GM23248 (cell line): ENCODE measurements around the gene EPX. TPM values are rescaled to one million over a fixed set of nuclear protein-coding genes. Genes with fewer than 3 reads are reported as not detected.
A peak's percentile ranks its signal among the peaks of the same experiment; 100 is the strongest.

Experiments
- DNase-seq: peaks from one replicate; pipeline ENCODE4 v3.0.0-alpha.2; 2015
- H2AFZ ChIP-seq: fragments of 200-600 bp; sonication (generic); 2 replicates; pipeline ENCODE4 v1.6.1; 2016; ENCODE audit warnings: antibody characterized with exemption
- H3F3A ChIP-seq: fragments of 200-600 bp; sonication (generic); 2 replicates; pipeline ENCODE4 v1.6.1; 2016; ENCODE audit warnings: mild to moderate bottlenecking, antibody characterized with exemption, mixed run types; ENCODE audit not compliant: insufficient read depth
- H3K27ac ChIP-seq: fragments of 200-600 bp; sonication (generic); 2 replicates; pipeline ENCODE4 v1.5.1; 2016; ENCODE audit warnings: mild to moderate bottlenecking
- H3K27me3 ChIP-seq: fragments of 200-600 bp; sonication (generic); replicated peaks from 2 replicates; pipeline ENCODE4 v1.6.1; 2016; ENCODE audit warnings: mild to moderate bottlenecking; ENCODE audit not compliant: insufficient read depth
- H3K36me3 ChIP-seq: fragments of 200-600 bp; sonication (generic); 2 replicates; pipeline ENCODE4 v1.6.1; 2016; ENCODE audit warnings: low read depth, mild to moderate bottlenecking
- H3K4me1 ChIP-seq: fragments of 200-600 bp; sonication (generic); 2 replicates; pipeline ENCODE4 v1.6.1; 2016; ENCODE audit warnings: mild to moderate bottlenecking; ENCODE audit not compliant: insufficient read depth
- H3K4me2 ChIP-seq: fragments of 200-600 bp; sonication (generic); one replicate; pipeline ENCODE4 v1.6.1; 2016; ENCODE audit warnings: mild to moderate bottlenecking; ENCODE audit not compliant: unreplicated experiment
- H3K4me3 ChIP-seq: fragments of 200-600 bp; sonication (generic); 2 replicates; pipeline ENCODE4 v1.5.1; 2016; ENCODE audit warnings: mild to moderate bottlenecking
- H3K79me2 ChIP-seq: fragments of 200-600 bp; sonication (generic); 2 replicates; pipeline ENCODE4 v1.6.1; 2016; ENCODE audit warnings: mild to moderate bottlenecking; ENCODE audit not compliant: insufficient read depth
- H3K9ac ChIP-seq: fragments of 200-600 bp; sonication (generic); 2 replicates; pipeline ENCODE4 v1.6.1; 2016; ENCODE audit warnings: mild to moderate bottlenecking
- H3K9me2 ChIP-seq: fragments of 200-600 bp; sonication (generic); 2 replicates; pipeline ENCODE4 v1.6.1; 2016; ENCODE audit warnings: mixed run types, mild to moderate bottlenecking, moderate library complexity; ENCODE audit not compliant: insufficient read depth
- H3K9me3 ChIP-seq: fragments of 200-600 bp; sonication (generic); one replicate; pipeline ENCODE4 v1.6.1; 2017; ENCODE audit warnings: low read depth
- H4K20me1 ChIP-seq: fragments of 200-600 bp; sonication (generic); 2 replicates; pipeline ENCODE4 v1.6.0; 2016; ENCODE audit not compliant: insufficient read depth
- EZH2 ChIP-seq: fragments of 200-600 bp; sonication (generic); IDR thresholded peaks from 2 replicates; pipeline ENCODE4 v1.6.1; 2018; ENCODE audit warnings: antibody characterized with exemption, mild to moderate bottlenecking; ENCODE audit not compliant: insufficient read depth, poor library complexity, severe bottlenecking
- EZH2phosphoT487 ChIP-seq: fragments of 200-600 bp; sonication (generic); IDR thresholded peaks from 2 replicates; pipeline ENCODE4 v1.6.1; 2018; ENCODE audit warnings: antibody characterized with exemption, moderate library complexity, mild to moderate bottlenecking, low read depth; ENCODE audit not compliant: insufficient read depth
- whole genome bisulfite sequencing, 2 experiments: methylation state at CpG; one replicate each; pipeline ENCODE4 v1.1.6; 2015 to 2017; ENCODE audit warnings: low lambda C conversion rate in 2 of 2, low coverage in 1 of 2; ENCODE audit errors: missing lambda C conversion rate in 2 of 2; 5-methylcytosine and 5-hydroxymethylcytosine counted together
- in situ Hi-C: fragments of 300-500 bp; cut with MboI; formaldehyde crosslinking; loops from 2 replicates; pipeline ENCODE4 v1.15.0; 2020
- polyA plus RNA-seq: library from polyadenylated mRNA; unstranded; fragments of >200 nt; fragmentation: Nextera tagmentation; extraction: Ambion mirVana; gene quantifications from 2 replicates; pipeline ENCODE4 v1.2.1, GENCODE V29; 2016
- total RNA-seq: library from RNA; depleted of rRNA; stranded (reverse); fragments of >200 nt; shearing (Covaris generic); gene quantifications from 2 replicates; pipeline ENCODE4 v1.2.3, GENCODE V29; 2014

The EPX gene
- total and polyA plus RNA-seq, 2 experiments from 2014 or later: not detected

DNA sequence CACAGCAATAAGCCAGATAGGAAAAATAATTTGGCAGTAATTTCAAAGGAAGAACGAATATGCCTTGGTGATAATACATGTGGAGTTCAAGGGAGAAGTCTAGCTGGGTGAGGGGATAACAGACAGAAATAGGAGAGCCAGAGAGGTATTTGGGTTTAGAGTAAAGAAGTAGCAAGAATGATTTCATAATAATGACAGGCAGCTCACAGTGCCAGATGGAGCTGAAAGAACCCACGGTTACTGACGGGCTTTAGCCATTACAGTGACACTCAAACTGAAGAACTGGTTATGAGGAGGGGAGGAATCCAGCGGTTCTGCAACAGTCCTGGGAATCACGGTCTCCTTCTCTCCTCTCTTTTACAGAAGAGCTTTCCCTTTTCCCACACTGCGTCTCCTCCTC is 42.1 kb upstream of the EPX start:
- Histone ChIP-seq H3K27ac (no peak overlapping the region), H3K9me3 (peaks cover 4% of the 10 kb centered on the region), H3K4me2 (no peak overlapping the region), H4K20me1 (no peaks in the 10 kb centered on the region), H3K9me2 (no peaks in the 10 kb centered on the region), H3K9ac (no peak overlapping the region), H3K4me1 (no peaks in the 10 kb centered on the region), H3F3A (no peaks in the 10 kb centered on the region), H3K36me3 (no peaks in the 10 kb centered on the region), H2AFZ (no peak overlapping the region), H3K4me3 (no peak overlapping the region), H3K79me2 (no peaks in the 10 kb centered on the region), H3K27me3 (peaks cover 22% of the 10 kb centered on the region; the same call in 1 of the 2 replicates)
- no peak for TF ChIP-seq EZH2phosphoT487
- WGBS, 2 experiments: 11 to 14% methylated on average over 6 of the region's 6 CpGs
- no peak for DNase-seq
- in situ Hi-C loops: no loop called here

DNA sequence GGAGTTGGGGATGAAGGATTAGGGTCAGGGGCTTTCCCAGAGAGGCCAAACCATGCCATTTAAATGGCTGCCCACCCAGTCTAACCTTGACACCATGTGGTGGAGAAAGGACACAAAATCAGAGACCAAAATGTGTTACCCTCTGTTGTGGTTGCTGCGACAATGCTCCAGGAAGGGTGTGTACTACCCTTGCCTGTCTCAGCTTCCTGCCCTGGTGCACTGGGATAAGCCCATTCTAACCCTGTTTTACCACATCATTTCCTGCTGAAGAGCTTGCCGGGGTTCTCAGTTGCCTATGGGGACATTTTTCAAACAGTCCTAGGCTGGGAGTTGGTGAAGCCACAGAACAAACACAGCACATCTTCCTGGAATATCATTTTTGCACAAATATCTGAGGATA is 39.5 kb upstream of the EPX start:
- Histone ChIP-seq H3K4me1 (no peaks in the 10 kb centered on the region), H3K4me2 (no peak overlapping the region), H3K79me2 (no peaks in the 10 kb centered on the region), H2AFZ (no peak overlapping the region), H3K9me2 (no peaks in the 10 kb centered on the region), H3K27me3 (peaks cover 39% of the 10 kb centered on the region), H3K4me3 (no peak overlapping the region), H3K36me3 (no peaks in the 10 kb centered on the region), H3K27ac (no peak overlapping the region), H3K9ac (no peak overlapping the region), H3K9me3 (no peaks in the 10 kb centered on the region), H4K20me1 (no peaks in the 10 kb centered on the region), H3F3A (no peaks in the 10 kb centered on the region)
- TF ChIP-seq EZH2 (no peak), EZH2phosphoT487 (no peak)
- 42 to 47% methylated on average over 2 of the region's 2 CpGs for WGBS, 2 experiments
- DNase-seq: no peak
- in situ Hi-C loops: no loop called here

DNA sequence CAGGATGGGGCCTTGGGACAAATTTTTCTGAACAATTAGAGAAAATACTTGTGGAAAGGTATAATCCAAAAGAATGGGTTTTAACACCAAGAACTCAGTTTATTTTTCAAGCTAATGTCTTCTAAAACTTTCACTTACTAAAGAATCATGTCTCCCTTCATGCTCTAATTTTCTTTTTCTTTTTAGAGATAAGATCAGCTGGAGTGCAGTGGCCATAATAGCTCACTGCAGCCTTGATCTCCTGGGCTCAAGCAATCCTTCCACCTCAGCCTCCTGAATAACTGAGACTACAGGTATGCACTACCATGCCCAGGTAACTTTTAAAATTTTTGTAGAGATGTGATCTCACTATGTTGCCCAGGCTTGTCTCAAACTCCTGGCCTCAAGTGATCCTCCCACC is 38.9 kb upstream of the EPX start:
- in situ Hi-C loops: no loop called here
- H3K27me3 ChIP-seq: peaks cover 39% of the 10 kb centered on the region

GRCh38 chr17:58156839-58157803 is 35.4 kb upstream of the EPX start:
- Histone ChIP-seq H3K4me3 (peak overlapping the region; percentile 21), H3K36me3 (no peaks in the 10 kb centered on the region), H3K9me3 (no peaks in the 10 kb centered on the region), H3K4me2 (peak overlapping the region; percentile 24), H3K27ac (no peak overlapping the region), H3K79me2 (no peaks in the 10 kb centered on the region), H3K9ac (no peak overlapping the region), H3K4me1 (no peaks in the 10 kb centered on the region), H3K9me2 (no peaks in the 10 kb centered on the region), H3F3A (no peaks in the 10 kb centered on the region), H4K20me1 (no peaks in the 10 kb centered on the region), H2AFZ (peak overlapping the region; percentile 54), H3K27me3 (peaks cover 37% of the 10 kb centered on the region)
- TF ChIP-seq EZH2 (no peak), EZH2phosphoT487 (no peak)
- WGBS, 2 experiments: 5 to 7% methylated on average over 62 to 63 of the region's 65 CpGs
- in situ Hi-C loops: no loop called here
- peak; percentile 26 for DNase-seq

More for the DNA sequence above, 38.9 kb upstream of the EPX start:
- H3K4me1 ChIP-seq: no peaks in the 10 kb centered on the region
- H3F3A ChIP-seq: no peaks in the 10 kb centered on the region
- no peak for DNase-seq
- H2AFZ ChIP-seq: no peak overlapping the region
- no peaks in the 10 kb centered on the region for H4K20me1 ChIP-seq
- no peak overlapping the region for H3K4me3 ChIP-seq
- H3K9me3 ChIP-seq: no peaks in the 10 kb centered on the region
- no peaks in the 10 kb centered on the region for H3K9me2 ChIP-seq
- TF ChIP-seq EZH2 (no peak), EZH2phosphoT487 (no peak)
- H3K27ac ChIP-seq: no peak overlapping the region
- no peak overlapping the region for H3K9ac ChIP-seq
- no peaks in the 10 kb centered on the region for H3K79me2 ChIP-seq
- no peaks in the 10 kb centered on the region for H3K36me3 ChIP-seq
- no peak overlapping the region for H3K4me2 ChIP-seq
